ENCODE measurements around the gene PTCH1.

Gene PTCH1

DNA sequence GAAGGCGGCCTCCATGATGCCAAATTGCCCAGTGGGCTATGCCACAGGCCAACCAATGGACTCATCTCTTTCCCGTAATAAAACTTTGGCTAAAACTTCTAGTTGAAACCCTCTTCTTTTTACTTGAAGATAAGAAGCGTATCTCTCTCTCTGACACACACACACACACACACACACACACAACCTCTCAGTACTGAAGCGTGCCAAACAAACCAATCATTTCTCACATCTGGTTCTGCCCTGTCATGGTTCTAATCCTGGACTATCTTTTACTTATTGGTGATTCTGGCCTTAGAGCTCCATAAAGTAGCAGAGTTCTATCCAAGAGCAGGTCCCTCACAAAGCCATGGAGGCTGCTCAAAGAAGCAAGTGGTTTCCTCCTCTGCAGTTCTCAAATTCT, 64.6 kb downstream of the PTCH1 start:
- POLR2A ChIA-PET = no interaction called here
- CTCF ChIA-PET = interaction anchor here (1.0 kb wide), 1 partner anchor 11 kb away, joined by 3 read pairs; no protein-coding TSS in a partner anchor
- no peak for DNase-seq (ENCODE audit: low read depth, low spot score)

DNA sequence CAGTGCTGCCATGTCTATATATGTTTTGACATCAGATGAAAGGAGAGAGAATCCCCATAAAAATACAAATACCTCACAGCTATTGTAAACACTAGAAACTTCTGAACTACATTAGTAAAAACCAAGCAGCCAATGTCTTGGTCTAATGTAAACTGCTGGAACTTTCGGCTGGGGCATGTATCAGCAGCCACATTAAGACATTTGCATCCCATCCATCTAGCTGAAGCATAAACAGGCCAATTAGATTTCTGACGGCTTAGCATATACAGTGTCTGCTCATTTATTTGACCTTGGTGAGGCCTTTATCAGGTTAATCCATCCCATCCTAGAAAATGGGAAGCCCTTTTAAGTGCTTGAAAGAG, 65.7 kb downstream of the PTCH1 start:
- POLR2A ChIA-PET = no interaction called here
- DNase-seq (ENCODE audit: low read depth, low spot score) = no peak
- no peak overlapping the region for H3K4me3 ChIP-seq (ENCODE audit: low read depth, low read length)
- TF ChIP-seq, protein P1, sequence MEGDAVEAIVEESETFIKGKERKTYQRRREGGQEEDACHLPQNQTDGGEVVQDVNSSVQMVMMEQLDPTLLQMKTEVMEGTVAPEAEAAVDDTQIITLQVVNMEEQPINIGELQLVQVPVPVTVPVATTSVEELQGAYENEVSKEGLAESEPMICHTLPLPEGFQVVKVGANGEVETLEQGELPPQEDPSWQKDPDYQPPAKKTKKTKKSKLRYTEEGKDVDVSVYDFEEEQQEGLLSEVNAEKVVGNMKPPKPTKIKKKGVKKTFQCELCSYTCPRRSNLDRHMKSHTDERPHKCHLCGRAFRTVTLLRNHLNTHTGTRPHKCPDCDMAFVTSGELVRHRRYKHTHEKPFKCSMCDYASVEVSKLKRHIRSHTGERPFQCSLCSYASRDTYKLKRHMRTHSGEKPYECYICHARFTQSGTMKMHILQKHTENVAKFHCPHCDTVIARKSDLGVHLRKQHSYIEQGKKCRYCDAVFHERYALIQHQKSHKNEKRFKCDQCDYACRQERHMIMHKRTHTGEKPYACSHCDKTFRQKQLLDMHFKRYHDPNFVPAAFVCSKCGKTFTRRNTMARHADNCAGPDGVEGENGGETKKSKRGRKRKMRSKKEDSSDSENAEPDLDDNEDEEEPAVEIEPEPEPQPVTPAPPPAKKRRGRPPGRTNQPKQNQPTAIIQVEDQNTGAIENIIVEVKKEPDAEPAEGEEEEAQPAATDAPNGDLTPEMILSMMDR (IDR thresholded peaks at IDR 0.05; ENCODE audit: insufficient read depth, low read length, missing control alignments) = no peak
- CTCF ChIA-PET = interaction anchor here (1.0 kb wide), 1 partner anchor 12 kb away, joined by 3 read pairs; no protein-coding TSS in a partner anchor

More for the DNA sequence above, 64.6 kb downstream of the PTCH1 start:
- no peak overlapping the region for H3K4me3 ChIP-seq (ENCODE audit: low read depth, low read length)
- TF ChIP-seq, protein P1 (IDR thresholded peaks at IDR 0.05; ENCODE audit: insufficient read depth, low read length, missing control alignments) = no peak

DNA sequence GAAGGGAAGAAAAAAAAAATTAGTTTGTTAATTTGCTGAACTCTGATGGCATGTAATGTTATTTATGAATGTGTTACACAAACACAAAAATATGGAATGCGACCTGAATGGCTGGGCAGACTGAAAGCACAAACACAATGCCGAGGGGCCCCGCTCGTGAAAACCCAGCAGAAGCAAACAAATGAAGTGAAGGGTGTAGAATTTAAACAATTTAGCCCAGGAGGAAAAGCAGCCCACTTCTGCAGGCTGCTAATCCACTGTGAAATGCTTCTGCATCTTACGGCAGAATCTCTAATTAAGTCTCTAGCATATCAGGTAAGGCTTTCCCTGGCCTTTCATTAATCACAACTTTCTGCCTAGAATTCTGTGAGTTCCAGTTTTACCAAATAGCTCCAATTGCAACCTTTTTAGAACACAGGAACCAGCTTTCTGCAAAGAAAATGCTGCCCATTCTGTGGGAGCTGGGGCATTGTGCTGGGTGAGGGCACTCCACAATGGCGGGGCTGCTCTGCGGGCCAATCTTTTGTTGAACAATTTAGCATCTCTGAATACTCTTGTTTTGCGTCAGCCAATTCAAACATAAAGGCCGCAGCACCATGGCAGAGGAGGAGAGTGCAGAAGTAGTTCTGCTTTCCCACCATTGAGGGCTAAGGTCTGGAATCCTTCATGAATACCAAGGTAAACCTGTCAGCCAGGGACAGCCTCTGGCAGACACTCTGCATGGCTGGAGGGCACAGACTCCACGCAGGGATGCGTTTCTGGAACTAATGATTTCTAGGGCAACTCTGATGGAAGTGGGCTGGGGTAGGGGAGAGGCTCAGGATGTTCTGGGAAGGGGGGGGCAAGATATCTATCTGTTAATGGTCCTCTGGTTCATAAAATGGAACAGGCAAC, 66.4 kb downstream of the PTCH1 start:
- TF ChIP-seq, protein P1 (IDR thresholded peaks at IDR 0.05; ENCODE audit: insufficient read depth, low read length, missing control alignments) = no peak
- CTCF ChIA-PET = no interaction called here
- H3K4me3 ChIP-seq (ENCODE audit: low read depth, low read length) = no peak overlapping the region
- POLR2A ChIA-PET = no interaction called here
- DNase-seq (ENCODE audit: low read depth, low spot score) = no peak

DNA sequence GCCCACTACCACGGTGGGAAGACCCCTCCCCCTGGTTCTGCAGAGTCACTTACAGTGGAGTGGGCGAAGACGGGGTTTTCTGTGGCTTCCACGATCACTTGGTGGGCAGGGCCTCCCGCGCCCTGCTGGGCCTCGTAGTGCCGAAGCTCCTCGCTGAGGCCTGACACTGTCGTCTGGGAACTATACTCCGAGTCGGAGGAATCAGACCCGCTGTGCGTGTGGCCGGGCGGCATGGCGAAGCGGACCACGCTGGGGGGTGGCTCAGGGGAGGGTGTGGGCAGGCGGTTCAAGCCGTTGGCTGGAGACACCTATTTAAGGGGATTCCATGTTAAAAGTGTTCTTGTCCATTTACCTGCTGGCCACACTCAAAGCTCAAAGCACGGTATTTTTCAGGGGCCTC, 67.8 kb downstream of the PTCH1 start:
- DNase-seq (ENCODE audit: low read depth, low spot score) = no peak
- no peak overlapping the region for H3K4me3 ChIP-seq (ENCODE audit: low read depth, low read length)
- CTCF ChIA-PET = interaction anchor here (1.0 kb wide), 1 partner anchor 56 kb away, joined by 3 read pairs; no protein-coding TSS in a partner anchor
- TF ChIP-seq, protein P1 (IDR thresholded peaks at IDR 0.05; ENCODE audit: insufficient read depth, low read length, missing control alignments) = no peak
- POLR2A ChIA-PET = no interaction called here

DNA sequence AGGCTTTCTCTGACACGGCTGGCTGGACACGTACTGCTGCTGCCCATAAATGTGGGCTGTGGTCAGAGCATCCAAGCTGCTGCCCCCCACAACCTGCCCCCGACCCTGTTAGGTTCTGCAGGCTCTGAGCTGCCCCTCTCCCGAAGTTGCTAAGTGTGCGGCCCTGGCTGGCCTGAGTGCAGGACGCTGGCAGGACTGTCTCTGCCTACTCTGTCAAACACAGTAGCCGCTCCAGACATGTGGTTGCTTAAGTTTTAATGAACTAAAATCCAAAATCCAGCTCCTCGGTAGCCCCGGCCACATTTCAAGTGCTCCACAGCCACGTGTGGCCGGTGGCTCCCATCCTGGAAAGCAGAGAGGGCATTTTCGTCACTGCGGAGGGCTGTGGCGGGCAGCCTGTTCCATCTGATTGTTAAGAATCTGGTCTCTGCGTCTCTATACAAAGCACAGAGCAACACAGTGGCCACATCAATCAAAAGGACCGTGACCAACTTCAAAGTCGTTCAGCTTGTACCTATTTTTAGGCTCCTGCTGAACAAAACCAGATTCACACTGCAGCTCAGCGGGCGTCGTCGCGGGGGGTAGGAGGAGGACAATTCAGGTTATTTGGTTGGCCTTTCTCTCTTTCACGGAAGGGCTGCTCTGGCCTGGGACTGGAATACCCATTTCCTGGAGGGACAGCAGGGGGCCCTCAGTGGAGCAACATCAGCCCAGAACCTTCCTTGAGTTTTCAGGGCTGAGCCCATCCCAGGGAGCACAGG, 68.9 kb downstream of the PTCH1 start:
- TF ChIP-seq, protein P1 (IDR thresholded peaks at IDR 0.05; ENCODE audit: insufficient read depth, low read length, missing control alignments) = no peak
- POLR2A ChIA-PET = no interaction called here
- no peak overlapping the region for H3K4me3 ChIP-seq (ENCODE audit: low read depth, low read length)
- CTCF ChIA-PET = interaction anchor here (1.0 kb wide), 1 partner anchor 57 kb away, joined by 3 read pairs; no protein-coding TSS in a partner anchor
- DNase-seq (ENCODE audit: low read depth, low spot score) = no peak

DNA sequence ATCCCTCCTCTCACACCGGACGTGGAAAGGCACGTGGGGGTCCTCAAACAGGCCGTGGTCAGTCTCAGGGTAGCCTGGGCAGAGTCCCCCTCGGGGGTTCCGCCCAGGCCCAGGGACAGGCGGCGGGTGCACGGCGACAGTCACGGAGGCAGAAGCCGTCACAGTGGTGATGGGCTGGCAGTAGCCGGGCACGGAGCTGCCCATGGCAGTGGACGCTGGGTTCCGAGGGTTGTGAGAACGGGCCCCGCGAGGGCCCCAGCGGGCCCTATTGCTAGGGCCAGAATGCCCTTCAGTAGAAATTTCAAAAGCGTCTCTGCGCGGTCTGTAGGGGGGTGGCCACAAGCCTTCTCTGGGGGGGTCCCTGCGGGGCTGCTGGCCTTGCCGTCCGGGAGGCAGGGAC, 69.8 kb downstream of the PTCH1 start:
- no peak for DNase-seq (ENCODE audit: low read depth, low spot score)
- TF ChIP-seq, protein P1 (IDR thresholded peaks at IDR 0.05; ENCODE audit: insufficient read depth, low read length, missing control alignments) = no peak
- POLR2A ChIA-PET = no interaction called here
- CTCF ChIA-PET = no interaction called here
- H3K4me3 ChIP-seq (ENCODE audit: low read depth, low read length) = no peak overlapping the region

Data from AG04449 (cell line).